A549 (cell line): ENCODE results near the gene MEN1. TPM values are rescaled to one million over a fixed set of nuclear protein-coding genes. Genes with fewer than 3 reads are reported as not detected.

Source experiments
- ATAC-seq, 2 experiments: fragments of 200-7000 bp in 1 of 2; fragments of >200 bp in 1 of 2; cut with Nextera tagmentation in 1 of 2; cut with Tn5 transposase in 1 of 2; 3 replicates each; pipeline versions ENCODE4 v1.8.0 to v1.9.1; 2018 to 2020; ENCODE audit warnings: mild to moderate bottlenecking in 1 of 2, moderate library complexity in 1 of 2
- CTCF ChIA-PET: fragments of 300-600 bp; sonication (Branson Sonifier 250); formaldehyde crosslinking; extraction: SDS; loops from one replicate; lab custom pipeline; 2021; ENCODE audit warnings: antibody characterized with exemption, inconsistent platforms; lab: Yijun Ruan, JAX
- POLR2A ChIA-PET: fragments of 350-600 bp; formaldehyde crosslinking; extraction: SDS; loops from one replicate; lab custom pipeline; 2021; ENCODE audit warnings: antibody characterized with exemption, inconsistent platforms; lab: Yijun Ruan, JAX
- DNase-seq, 2 experiments: peaks; one replicate each; pipeline versions ENCODE4 v3.0.0 to v3.0.0-alpha.2; 2011 to 2016; ENCODE audit warnings: low read depth in 1 of 2, low spot score in 1 of 2
- FAIRE-seq: peaks from 2 replicates; lab custom pipeline; 2011; peaks lifted over from hg19 to GRCh38; lab: Jason Lieb, UNC
- H3K27ac ChIP-seq, 2 experiments: fragments of >200 bp; sonication (Bioruptor Twin); formaldehyde crosslinking; 3 replicates each; pipeline ENCODE4 v1.5.1; 2016 to 2017
- H3K4me1 ChIP-seq: fragments of >200 bp; sonication (Bioruptor Twin); formaldehyde crosslinking; 3 replicates; pipeline ENCODE4 v1.6.1; 2016
- H3K4me2 ChIP-seq: fragments of >200 bp; sonication (Bioruptor Twin); formaldehyde crosslinking; 3 replicates; pipeline ENCODE4 v1.6.1; 2016
- H3K4me3 ChIP-seq: fragments of >200 bp; sonication (Bioruptor Twin); formaldehyde crosslinking; 3 replicates; pipeline ENCODE4 v1.5.1; 2016
- H3K9me3 ChIP-seq: fragments of >200 bp; sonication (Bioruptor Twin); formaldehyde crosslinking; 3 replicates; pipeline ENCODE4 v1.6.1; 2016
- BHLHE40 ChIP-seq: IDR thresholded peaks from 2 replicates; pipeline ENCODE4 v1.6.1; 2012; ENCODE audit warnings: low read depth, low read length, inconsistent platforms
- CBX2 ChIP-seq: fragments of 200-600 bp; sonication (generic); IDR thresholded peaks from 2 replicates; pipeline ENCODE4 v1.6.1; 2016; ENCODE audit warnings: low read depth, mild to moderate bottlenecking, borderline replicate concordance
- CEBPB ChIP-seq, 2 experiments: fragments of >200 bp in 1 of 2; sonication (Bioruptor Twin) in 1 of 2; formaldehyde crosslinking in 1 of 2; IDR thresholded peaks; 2 replicates each; pipeline ENCODE4 v1.6.1; 2012 to 2016
- CHD4 ChIP-seq: fragments of 200-600 bp; sonication (generic); IDR thresholded peaks from 2 replicates; pipeline ENCODE4 v1.6.1; 2016; ENCODE audit warnings: antibody characterized with exemption, mild to moderate bottlenecking, borderline replicate concordance
- EHF ChIP-seq: fragments of 250-450 bp; sonication (Bioruptor Pico); IDR thresholded peaks from 2 replicates; pipeline ENCODE4 v1.5.0; 2020; ENCODE audit warnings: mild to moderate bottlenecking
- FOXS1 ChIP-seq: fragments of 250-450 bp; sonication (Bioruptor Pico); IDR thresholded peaks from 2 replicates; pipeline ENCODE4 v1.5.0; 2020; ENCODE audit warnings: mild to moderate bottlenecking, moderate library complexity
- GATA3 ChIP-seq: IDR thresholded peaks from 2 replicates; pipeline ENCODE4 v1.6.1; 2012; ENCODE audit warnings: borderline replicate concordance
- HDAC2 ChIP-seq: fragments of 200-600 bp; sonication (generic); IDR thresholded peaks from 2 replicates; pipeline ENCODE4 v1.6.1; 2016
- HEYL ChIP-seq: fragments of 250-450 bp; sonication (Bioruptor Pico); IDR thresholded peaks from 2 replicates; pipeline ENCODE4 v1.8.0; 2021; ENCODE audit warnings: mild to moderate bottlenecking, moderate library complexity
- HOXA7 ChIP-seq: fragments of 250-450 bp; sonication (Bioruptor Pico); IDR thresholded peaks from 2 replicates; pipeline ENCODE4 v1.5.0; 2020; ENCODE audit warnings: mild to moderate bottlenecking, moderate library complexity
- HOXB5 ChIP-seq: fragments of 250-450 bp; sonication (Bioruptor Pico); IDR thresholded peaks from 2 replicates; pipeline ENCODE4 v1.5.0; 2020; ENCODE audit warnings: mild to moderate bottlenecking, moderate library complexity
- JUN ChIP-seq, 2 experiments: fragments of >200 bp; sonication (Bioruptor Twin); formaldehyde crosslinking; IDR thresholded peaks; 2 replicates in 1 of 2; 3 replicates in 1 of 2; pipeline ENCODE4 v1.6.1; 2016 to 2017
- KDM1A ChIP-seq: fragments of 200-600 bp; sonication (generic); IDR thresholded peaks from 2 replicates; pipeline ENCODE4 v1.6.1; 2016; ENCODE audit warnings: low read depth, mild to moderate bottlenecking
- MAFK ChIP-seq: fragments of 450-650 bp; IDR thresholded peaks from 2 replicates; pipeline ENCODE4 v1.6.1; 2014; ENCODE audit not compliant: partially characterized antibody
- MYC ChIP-seq: IDR thresholded peaks from 2 replicates; pipeline ENCODE4 v1.6.1; 2012; ENCODE audit warnings: mild to moderate bottlenecking, inconsistent platforms, low read length, improper control_type of control experiment, borderline replicate concordance
- NPAS2 ChIP-seq: fragments of 250-450 bp; sonication (Bioruptor Pico); IDR thresholded peaks from 2 replicates; pipeline ENCODE4 v1.8.0; 2022; ENCODE audit warnings: mild to moderate bottlenecking, moderate library complexity, borderline replicate concordance
- NR3C1 ChIP-seq: fragments of >200 bp; sonication (Bioruptor Twin); formaldehyde crosslinking; IDR thresholded peaks from 3 replicates; pipeline ENCODE4 v1.6.1; 2017
- PHF8 ChIP-seq: fragments of 200-600 bp; sonication (generic); IDR thresholded peaks from 2 replicates; pipeline ENCODE4 v1.6.1; 2016; ENCODE audit warnings: low read depth, mild to moderate bottlenecking, antibody characterized with exemption, moderate library complexity, borderline replicate concordance
- RARB ChIP-seq: fragments of 250-450 bp; sonication (Bioruptor Pico); IDR thresholded peaks from 2 replicates; pipeline ENCODE4 v1.8.0; 2021; ENCODE audit warnings: mild to moderate bottlenecking, moderate library complexity
- RCOR1 ChIP-seq: fragments of 150-350 bp; IDR thresholded peaks from 2 replicates; pipeline ENCODE4 v1.6.1; 2014; ENCODE audit warnings: antibody characterized with exemption, low read length, low read depth
- RFX5 ChIP-seq: fragments of 450-650 bp; IDR thresholded peaks from 2 replicates; pipeline ENCODE4 v1.7.1; 2014; ENCODE audit warnings: antibody characterized with exemption, mild to moderate bottlenecking, moderate library complexity
- ZC3H11A ChIP-seq: fragments of 450-650 bp; IDR thresholded peaks from 2 replicates; pipeline ENCODE4 v1.6.1; 2014; ENCODE audit warnings: antibody characterized with exemption, mild to moderate bottlenecking
- ZNF302 ChIP-seq: fragments of 250-450 bp; sonication (Bioruptor Pico); IDR thresholded peaks from 2 replicates; pipeline ENCODE4 v1.9.0; 2021; ENCODE audit warnings: inconsistent platforms, mild to moderate bottlenecking, moderate library complexity
- WGBS: methylation state at CpG from one replicate; pipeline ENCODE4 v1.1.6; 2017; ENCODE audit errors: missing lambda C conversion rate; 5-methylcytosine and 5-hydroxymethylcytosine counted together
- polyA plus RNA-seq, 4 experiments: library from polyadenylated mRNA; depleted of rRNA in 3 of 4; stranded (reverse); fragments of >200 nt; fragmentation: RNase III in 1 of 4; extraction: RNeasy Plus Mini Kit Qiagen cat#74134 plus additional on column Dnase treatment in 1 of 4; gene quantifications; 2 replicates in 3 of 4; 3 replicates in 1 of 4; pipeline ENCODE4 v1.2.3, GENCODE V29; 2011 to 2017
- TF ChIP-seq, protein P1 (sequence below): fragments of 250-450 bp; sonication (Bioruptor Pico); IDR thresholded peaks from 2 replicates; pipeline ENCODE4 v1.5.0; 2021; ENCODE audit warnings: mild to moderate bottlenecking, moderate library complexity, borderline replicate concordance
- TF ChIP-seq, protein P2 (sequence below): IDR thresholded peaks from 2 replicates; pipeline ENCODE4 v1.6.1; 2012
- TF ChIP-seq, protein P3 (sequence below): fragments of >200 bp; sonication (Bioruptor Twin); formaldehyde crosslinking; IDR thresholded peaks from 3 replicates; pipeline ENCODE4 v1.6.1; 2016

Gene MEN1
- polyA plus RNA-seq, 2 of the 4 experiments (the other 2 are of a cell fraction), result 17.0 to 34.7 TPM

DNA sequence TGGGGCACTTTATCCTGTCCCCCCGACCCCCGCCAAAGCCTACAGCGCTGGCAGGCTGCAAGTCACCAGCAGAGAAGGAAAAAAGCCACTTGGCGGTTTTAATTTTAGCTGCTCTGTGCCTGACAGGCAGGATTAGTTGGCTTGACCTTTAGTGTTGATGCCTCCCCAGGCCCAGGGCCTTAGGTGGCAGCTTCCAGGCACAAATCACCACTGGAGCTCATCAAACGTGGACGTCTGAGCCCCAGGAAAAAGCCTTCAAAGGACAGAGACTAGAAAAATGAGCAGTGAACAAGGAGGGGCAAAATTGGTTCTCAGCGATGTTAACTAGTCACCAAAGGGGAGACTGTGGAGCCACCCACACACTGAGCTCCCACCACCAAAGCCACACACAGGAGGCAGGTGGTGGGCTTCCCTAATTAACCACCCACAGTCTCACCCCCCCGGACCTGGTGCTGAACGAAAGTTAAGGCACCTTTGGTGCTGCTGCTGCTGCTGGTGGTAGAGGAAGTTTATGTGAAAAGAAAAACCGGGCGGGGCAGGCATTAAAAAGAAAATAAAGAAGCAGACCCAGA is 46.2 kb downstream of the MEN1 start:
- Histone ChIP-seq H3K4me1 (peaks cover 5% of the 10 kb centered on the region; the same call in 1 of the 3 replicates), H3K27ac (no peak overlapping the region), H3K9me3 (no peaks in the 10 kb centered on the region), H3K4me2 (no peak overlapping the region), H3K4me3 (no peak overlapping the region)
- TF ChIP-seq, protein P1, sequence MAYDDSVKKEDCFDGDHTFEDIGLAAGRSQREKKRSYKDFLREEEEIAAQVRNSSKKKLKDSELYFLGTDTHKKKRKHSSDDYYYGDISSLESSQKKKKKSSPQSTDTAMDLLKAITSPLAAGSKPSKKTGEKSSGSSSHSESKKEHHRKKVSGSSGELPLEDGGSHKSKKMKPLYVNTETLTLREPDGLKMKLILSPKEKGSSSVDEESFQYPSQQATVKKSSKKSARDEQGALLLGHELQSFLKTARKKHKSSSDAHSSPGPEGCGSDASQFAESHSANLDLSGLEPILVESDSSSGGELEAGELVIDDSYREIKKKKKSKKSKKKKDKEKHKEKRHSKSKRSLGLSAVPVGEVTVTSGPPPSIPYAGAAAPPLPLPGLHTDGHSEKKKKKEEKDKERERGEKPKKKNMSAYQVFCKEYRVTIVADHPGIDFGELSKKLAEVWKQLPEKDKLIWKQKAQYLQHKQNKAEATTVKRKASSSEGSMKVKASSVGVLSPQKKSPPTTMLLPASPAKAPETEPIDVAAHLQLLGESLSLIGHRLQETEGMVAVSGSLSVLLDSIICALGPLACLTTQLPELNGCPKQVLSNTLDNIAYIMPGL (CRISPR knock-in tag), result no peak
- TF ChIP-seq CHD4 (no peak), RARB (CRISPR knock-in tag) (no peak), GATA3 (no peak), ZNF302 (no peak), PHF8 (no peak), NPAS2 (CRISPR knock-in tag) (no peak), FOXS1 (CRISPR knock-in tag) (no peak), ZC3H11A (no peak), CEBPB (IDR thresholded peaks at IDR 0.05) (no peak), KDM1A (no peak), EHF (no peak), HDAC2 (no peak), JUN (IDR thresholded peaks at IDR 0.05) (no peak)
- TF ChIP-seq, protein P2, sequence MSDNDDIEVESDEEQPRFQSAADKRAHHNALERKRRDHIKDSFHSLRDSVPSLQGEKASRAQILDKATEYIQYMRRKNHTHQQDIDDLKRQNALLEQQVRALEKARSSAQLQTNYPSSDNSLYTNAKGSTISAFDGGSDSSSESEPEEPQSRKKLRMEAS, result no peak
- ChIA-PET CTCF (interaction anchor here (0.8 to 7.1 kb wide), 5 partner anchors 8 to 75 kb away, joined by 3 to 73 read pairs (median 7); partner anchors contain the start of genes RASGRP2 and SF1), POLR2A (no interaction called here)
- 90% methylated on average over 11 of the region's 11 CpGs for WGBS
- DNase-seq (no peak), FAIRE-seq (no peak), ATAC-seq (no peak)

DNA sequence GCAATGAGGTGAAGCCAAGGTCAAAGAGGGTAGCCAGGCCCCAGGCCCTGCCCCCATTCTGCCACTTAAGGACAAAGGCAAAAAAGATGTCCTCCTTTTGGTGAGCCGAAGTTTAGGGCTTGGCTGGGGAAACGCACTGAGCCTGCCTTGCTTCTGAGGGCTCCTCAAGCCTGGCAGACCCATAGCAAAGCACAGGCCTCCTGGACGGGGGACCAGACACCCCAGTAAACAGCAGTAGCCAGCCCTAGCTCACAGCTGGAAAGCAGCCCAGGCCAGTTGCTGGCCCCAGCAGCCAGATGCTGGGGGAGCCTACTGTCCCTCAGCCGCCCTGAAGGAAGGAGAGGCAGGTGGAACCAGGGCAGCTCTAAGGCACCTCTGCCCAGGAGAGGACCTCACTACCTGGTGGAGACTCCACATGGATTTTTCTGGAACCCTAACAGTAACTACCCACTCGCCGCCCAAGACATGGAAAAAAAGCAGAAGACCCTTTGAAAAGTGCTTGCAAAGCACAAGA is 46.8 kb downstream of the MEN1 start:
- WGBS, result 88% methylated on average over 6 of the region's 6 CpGs
- ATAC-seq (no peak), DNase-seq (no peak), FAIRE-seq (no peak)
- Histone ChIP-seq H3K4me3 (no peak overlapping the region), H3K27ac (no peak overlapping the region), H3K4me1 (peaks cover 5% of the 10 kb centered on the region; the same call in 1 of the 3 replicates), H3K9me3 (no peaks in the 10 kb centered on the region), H3K4me2 (no peak overlapping the region)
- TF ChIP-seq NR3C1 (no peak), RCOR1 (no peak), HOXA7 (CRISPR knock-in tag) (no peak), CEBPB (IDR thresholded peaks at IDR 0.05) (no peak), FOXS1 (CRISPR knock-in tag) (no peak), HOXB5 (CRISPR knock-in tag) (no peak), MAFK (no peak), BHLHE40 (no peak), RFX5 (no peak), HEYL (CRISPR knock-in tag) (no peak), CBX2 (no peak), GATA3 (no peak), MYC (no peak), KDM1A (no peak), PHF8 (no peak)
- TF ChIP-seq, protein P3, sequence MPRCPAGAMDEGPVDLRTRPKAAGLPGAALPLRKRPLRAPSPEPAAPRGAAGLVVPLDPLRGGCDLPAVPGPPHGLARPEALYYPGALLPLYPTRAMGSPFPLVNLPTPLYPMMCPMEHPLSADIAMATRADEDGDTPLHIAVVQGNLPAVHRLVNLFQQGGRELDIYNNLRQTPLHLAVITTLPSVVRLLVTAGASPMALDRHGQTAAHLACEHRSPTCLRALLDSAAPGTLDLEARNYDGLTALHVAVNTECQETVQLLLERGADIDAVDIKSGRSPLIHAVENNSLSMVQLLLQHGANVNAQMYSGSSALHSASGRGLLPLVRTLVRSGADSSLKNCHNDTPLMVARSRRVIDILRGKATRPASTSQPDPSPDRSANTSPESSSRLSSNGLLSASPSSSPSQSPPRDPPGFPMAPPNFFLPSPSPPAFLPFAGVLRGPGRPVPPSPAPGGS, result no peak
- ChIA-PET POLR2A (interaction anchor here (4.5 kb wide), 1 partner anchor 15 kb away, joined by 32 read pairs; the partner anchor contains the start of gene SF1), CTCF (interaction anchor here (0.8 to 7.1 kb wide), 5 partner anchors 9 to 75 kb away, joined by 3 to 73 read pairs (median 7); partner anchors contain the start of genes RASGRP2 and SF1)
